Kidney capillary endothelial cell (primary cell): Measurements from ENCODE around the gene IL1RAPL2.
"Not testable (repeated sequence)": the region's sequence is repeated elsewhere in the genome, so short reads cannot be mapped to it uniquely, and the experiment has no call there.

Experiments
- DNase-seq: peaks from one replicate; pipeline ENCODE4 v3.0.0-alpha.2; 2018; ENCODE audit warnings: low spot score

Gene IL1RAPL2

DNA sequence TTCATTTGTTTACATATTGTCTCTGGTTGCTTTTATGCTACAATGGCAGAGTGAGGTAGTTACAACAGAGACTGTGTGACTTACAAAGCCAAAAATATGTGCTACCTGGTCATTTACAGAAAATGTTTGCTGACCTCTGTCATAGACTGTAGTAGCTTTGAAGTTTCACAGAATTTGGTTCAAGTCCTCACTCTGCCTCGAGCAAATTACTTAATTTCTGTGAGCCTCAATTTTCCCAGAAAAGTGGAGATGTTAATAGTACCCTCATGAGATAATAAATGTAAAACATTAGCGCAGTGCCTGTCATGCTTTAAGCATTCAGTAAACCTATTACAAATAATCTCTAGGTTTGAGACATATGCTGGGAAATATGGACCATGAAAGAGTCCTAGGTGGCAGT is 1237.9 kb downstream of the IL1RAPL2 start:
- no peak for DNase-seq

GRCh38 chrX:105805655-105806054 is 1239.7 kb downstream of the IL1RAPL2 start:
- DNase-seq, result not testable (repeated sequence)

DNA sequence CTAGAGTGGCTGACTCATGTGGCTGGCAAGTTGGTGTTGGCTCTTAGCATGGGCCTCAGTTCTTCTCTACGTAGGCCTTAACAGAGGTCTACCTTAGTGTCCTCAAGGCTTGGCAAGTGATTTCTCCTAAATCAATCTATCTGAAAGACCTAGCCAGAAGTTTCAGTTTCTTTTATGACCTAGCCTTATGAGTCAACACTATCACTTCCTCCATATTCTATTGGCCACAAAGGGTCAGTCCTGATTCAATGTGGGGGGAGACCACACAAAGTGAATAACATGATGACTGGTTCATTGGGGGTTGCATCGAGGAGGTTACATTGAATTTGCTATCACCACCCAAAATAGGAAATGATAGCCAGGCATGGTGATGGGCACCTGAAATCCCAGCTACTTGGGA is 1250.5 kb downstream of the IL1RAPL2 start:
- no peak for DNase-seq
